OCI-LY1 (cell line): ENCODE measurements around the gene PRG2.

Experiments
- H2AFZ ChIP-seq: fragments of 200-600 bp; sonication (generic), shearing (Covaris generic); 2 replicates; pipeline ENCODE4 v1.6.0; 2014; ENCODE audit warnings: antibody characterized with exemption, mild to moderate bottlenecking, low read length
- H3F3A ChIP-seq: fragments of 200-600 bp; sonication (generic), shearing (Covaris generic); 2 replicates; pipeline ENCODE4 v1.6.0; 2014; ENCODE audit warnings: mild to moderate bottlenecking, antibody characterized with exemption, low read length, moderate library complexity; ENCODE audit not compliant: insufficient read depth
- H3K27ac ChIP-seq: fragments of 200-600 bp; sonication (generic); 2 replicates; pipeline ENCODE4 v1.5.1; 2014; ENCODE audit warnings: low read length, mixed run types, mild to moderate bottlenecking, low read depth; ENCODE audit not compliant: poor library complexity, severe bottlenecking
- H3K27me3 ChIP-seq: fragments of 200-600 bp; sonication (generic); 2 replicates; pipeline ENCODE4 v1.6.0; 2014; ENCODE audit warnings: antibody characterized with exemption, mild to moderate bottlenecking, low read length, moderate library complexity; ENCODE audit not compliant: insufficient read depth
- H3K36me3 ChIP-seq: fragments of 200-600 bp; sonication (generic); 2 replicates; pipeline ENCODE4 v1.6.1; 2014; ENCODE audit warnings: mild to moderate bottlenecking, antibody characterized with exemption, low read length, moderate library complexity, mixed read lengths; ENCODE audit not compliant: insufficient read depth
- H3K4me1 ChIP-seq: fragments of 200-600 bp; sonication (generic); 2 replicates; pipeline ENCODE4 v1.5.1; 2014; ENCODE audit warnings: mild to moderate bottlenecking, low read length, moderate library complexity; ENCODE audit not compliant: insufficient read depth, severe bottlenecking
- H3K4me2 ChIP-seq: fragments of 200-600 bp; sonication (generic), shearing (Covaris generic); 2 replicates; pipeline ENCODE4 v1.6.1; 2014; ENCODE audit warnings: low read length
- H3K4me3 ChIP-seq: fragments of 200-600 bp; sonication (generic); 2 replicates; pipeline ENCODE4 v1.5.1; 2014; ENCODE audit warnings: low read length, low read depth, mild to moderate bottlenecking, mixed read lengths; ENCODE audit not compliant: poor library complexity, severe bottlenecking
- H3K79me2 ChIP-seq: fragments of 200-600 bp; shearing (Covaris generic); 2 replicates; pipeline ENCODE4 v1.6.1; 2016; ENCODE audit warnings: mixed run types, low read length, mixed read lengths; ENCODE audit not compliant: insufficient read depth
- H3K9ac ChIP-seq: fragments of 200-600 bp; sonication (generic), shearing (Covaris generic); 2 replicates; pipeline ENCODE4 v1.6.1; 2014; ENCODE audit warnings: mild to moderate bottlenecking, low read length, mixed read lengths
- H3K9me2 ChIP-seq: fragments of 200-600 bp; sonication (generic), shearing (Covaris generic); 2 replicates; pipeline ENCODE4 v1.6.1; 2014; ENCODE audit warnings: low read depth, mild to moderate bottlenecking, low read length, mixed read lengths
- H3K9me3 ChIP-seq: fragments of 200-600 bp; shearing (Covaris generic); 2 replicates; pipeline ENCODE4 v1.6.1; 2014; ENCODE audit warnings: low read length, mixed read lengths
- H4K20me1 ChIP-seq: fragments of 200-600 bp; sonication (generic), shearing (Covaris generic); 2 replicates; pipeline ENCODE4 v1.6.0; 2016; ENCODE audit warnings: mild to moderate bottlenecking, low read length; ENCODE audit not compliant: insufficient read depth
- EZH2 ChIP-seq: fragments of 200-600 bp; sonication (generic), shearing (Covaris generic); IDR thresholded peaks from 2 replicates; pipeline ENCODE4 v1.8.0; 2017; ENCODE audit warnings: borderline replicate concordance, mixed run types, mild to moderate bottlenecking, antibody characterized with exemption, low read length, moderate library complexity, mixed read lengths
- TF ChIP-seq, protein P1 (sequence below): fragments of 200-600 bp; sonication (generic), shearing (Covaris generic); IDR thresholded peaks from 2 replicates; pipeline ENCODE4 v1.5.1; 2017; ENCODE audit warnings: mild to moderate bottlenecking, antibody characterized with exemption, low read length, moderate library complexity, mixed read lengths

The PRG2 gene

GRCh38 chr11:57396744-57397143 lies 6.3 kb upstream of the PRG2 start:
- Histone ChIP-seq H3K27me3 (no peaks in the 10 kb centered on the region), H3F3A (no peaks in the 10 kb centered on the region), H2AFZ (no peak overlapping the region), H3K36me3 (no peaks in the 10 kb centered on the region), H3K9me2 (no peaks in the 10 kb centered on the region), H3K9ac (no peak overlapping the region), H3K9me3 (no peaks in the 10 kb centered on the region), H3K4me1 (no peaks in the 10 kb centered on the region), H3K4me2 (no peak overlapping the region), H4K20me1 (no peaks in the 10 kb centered on the region), H3K4me3 (no peak overlapping the region), H3K79me2 (no peaks in the 10 kb centered on the region), H3K27ac (no peak overlapping the region)
- TF ChIP-seq, protein P1, sequence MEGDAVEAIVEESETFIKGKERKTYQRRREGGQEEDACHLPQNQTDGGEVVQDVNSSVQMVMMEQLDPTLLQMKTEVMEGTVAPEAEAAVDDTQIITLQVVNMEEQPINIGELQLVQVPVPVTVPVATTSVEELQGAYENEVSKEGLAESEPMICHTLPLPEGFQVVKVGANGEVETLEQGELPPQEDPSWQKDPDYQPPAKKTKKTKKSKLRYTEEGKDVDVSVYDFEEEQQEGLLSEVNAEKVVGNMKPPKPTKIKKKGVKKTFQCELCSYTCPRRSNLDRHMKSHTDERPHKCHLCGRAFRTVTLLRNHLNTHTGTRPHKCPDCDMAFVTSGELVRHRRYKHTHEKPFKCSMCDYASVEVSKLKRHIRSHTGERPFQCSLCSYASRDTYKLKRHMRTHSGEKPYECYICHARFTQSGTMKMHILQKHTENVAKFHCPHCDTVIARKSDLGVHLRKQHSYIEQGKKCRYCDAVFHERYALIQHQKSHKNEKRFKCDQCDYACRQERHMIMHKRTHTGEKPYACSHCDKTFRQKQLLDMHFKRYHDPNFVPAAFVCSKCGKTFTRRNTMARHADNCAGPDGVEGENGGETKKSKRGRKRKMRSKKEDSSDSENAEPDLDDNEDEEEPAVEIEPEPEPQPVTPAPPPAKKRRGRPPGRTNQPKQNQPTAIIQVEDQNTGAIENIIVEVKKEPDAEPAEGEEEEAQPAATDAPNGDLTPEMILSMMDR: no peak
- TF ChIP-seq EZH2: no peak

DNA sequence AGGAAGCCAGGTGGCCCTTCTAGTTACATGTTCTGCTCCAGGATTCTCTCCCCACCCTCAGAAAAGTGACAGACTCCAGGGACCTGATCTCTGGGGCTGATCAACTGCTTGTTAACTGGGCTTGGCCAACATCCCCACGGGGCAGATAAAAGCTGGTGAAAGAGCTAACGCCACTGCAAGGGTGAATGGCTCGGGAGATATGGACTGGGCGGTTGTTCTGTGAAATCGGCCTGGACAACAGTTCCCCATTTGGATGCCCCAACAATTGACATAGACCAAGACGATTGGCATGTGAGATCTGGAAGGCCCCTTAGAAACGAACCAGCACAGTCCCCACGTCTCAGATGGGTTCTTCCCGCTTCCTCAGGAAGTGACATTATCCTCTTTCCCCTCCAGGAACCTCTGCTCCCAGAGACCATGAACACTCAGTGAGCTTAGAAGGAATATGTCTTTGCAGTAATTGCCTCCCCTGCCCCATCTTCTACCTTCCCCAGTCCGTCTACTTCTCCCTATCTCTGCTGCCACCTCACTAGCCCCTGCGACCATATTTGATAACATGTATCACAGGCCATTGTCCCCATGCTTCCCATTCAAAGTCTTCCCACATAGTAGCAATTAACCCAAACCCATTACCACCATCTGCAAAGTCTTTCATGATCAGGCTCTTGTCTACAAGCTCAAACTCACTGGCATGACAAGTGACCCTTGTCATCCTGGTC lies 5.6 kb upstream of the PRG2 start:
- H3K4me1 ChIP-seq: no peaks in the 10 kb centered on the region
- H3F3A ChIP-seq: no peaks in the 10 kb centered on the region
- H3K79me2 ChIP-seq: no peaks in the 10 kb centered on the region
- TF ChIP-seq, protein P1: no peak
- no peak for TF ChIP-seq EZH2
- H3K36me3 ChIP-seq: no peaks in the 10 kb centered on the region
- no peak overlapping the region for H3K4me3 ChIP-seq
- H2AFZ ChIP-seq: no peak overlapping the region
- H3K9me2 ChIP-seq: no peaks in the 10 kb centered on the region
- no peaks in the 10 kb centered on the region for H4K20me1 ChIP-seq
- H3K9ac ChIP-seq: no peak overlapping the region
- H3K27me3 ChIP-seq: no peaks in the 10 kb centered on the region
- H3K4me2 ChIP-seq: no peak overlapping the region
- H3K27ac ChIP-seq: no peak overlapping the region
- H3K9me3 ChIP-seq: no peaks in the 10 kb centered on the region

GRCh38 chr11:57394203-57394965 lies 3.9 kb upstream of the PRG2 start:
- no peak overlapping the region for H3K4me3 ChIP-seq
- no peaks in the 10 kb centered on the region for H3K36me3 ChIP-seq
- H3K4me1 ChIP-seq: no peaks in the 10 kb centered on the region
- no peak for TF ChIP-seq EZH2
- TF ChIP-seq, protein P1: no peak
- no peak overlapping the region for H3K27ac ChIP-seq
- H3K79me2 ChIP-seq: no peaks in the 10 kb centered on the region
- H3K9ac ChIP-seq: no peak overlapping the region
- no peaks in the 10 kb centered on the region for H3K9me3 ChIP-seq
- H3K4me2 ChIP-seq: no peak overlapping the region
- no peaks in the 10 kb centered on the region for H3K9me2 ChIP-seq
- H4K20me1 ChIP-seq: no peaks in the 10 kb centered on the region
- H3K27me3 ChIP-seq: no peaks in the 10 kb centered on the region
- H3F3A ChIP-seq: no peaks in the 10 kb centered on the region
- H2AFZ ChIP-seq: no peak overlapping the region
